Sciatic nerve (tissue), 2 donors: ENCODE results near the gene CHRM2. TPM values are rescaled to one million over a fixed set of nuclear protein-coding genes. Genes with fewer than 3 reads are reported as not detected.

Experiments
- ATAC-seq: fragments of 200-7000 bp; cut with Tn5 transposase; one replicate; pipeline ENCODE4 v1.9.1; 2020; ENCODE audit warnings: mild to moderate bottlenecking, moderate library complexity
- DNase-seq: peaks from one replicate; pipeline ENCODE4 v3.0.0-alpha.2; 2020; ENCODE audit warnings: low spot score
- intact Hi-C: fragments of 100-400 bp; cut with DNase I; formaldehyde crosslinking; loops from one replicate; pipeline ENCODE4 v1.14.2; 2022
- total RNA-seq: library from RNA; stranded (reverse); fragmentation: NEBNext Ultra II Directional; extraction: Animal tissue kit (Norgen Biotek cat#: 25700); gene quantifications from one replicate; pipeline ENCODE4 v1.2.1, GENCODE V29; 2021
- donor health status: DM: no; HTN: no; CAD: no.
- donor health status: DM: no; HTN: no; CAD: no.

CHRM2 gene
- total RNA-seq, 1 donor from 2014 or later = not detected

DNA sequence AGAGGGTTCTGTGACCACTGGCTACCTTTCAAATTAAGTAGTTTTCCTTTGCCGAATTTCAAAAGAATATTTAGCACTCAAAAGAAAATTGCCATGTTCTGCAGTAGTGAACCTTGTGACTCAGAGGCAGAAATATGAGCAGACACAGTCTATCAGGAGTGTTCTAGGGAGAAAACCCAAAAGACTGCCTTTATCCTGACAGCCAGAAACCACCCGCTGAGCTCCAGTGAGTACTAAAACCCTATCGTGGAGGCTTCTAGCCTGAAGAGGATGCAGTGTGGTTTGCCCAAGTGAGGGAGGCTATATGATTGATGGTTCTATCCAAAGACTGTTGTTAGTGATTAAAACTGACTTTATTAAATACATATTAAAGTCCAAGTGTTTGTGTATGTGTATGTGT is 21.9 kb downstream of the CHRM2 start:
- intact Hi-C loops = no loop called here
- DNase-seq (no peak), ATAC-seq (no peak)

DNA sequence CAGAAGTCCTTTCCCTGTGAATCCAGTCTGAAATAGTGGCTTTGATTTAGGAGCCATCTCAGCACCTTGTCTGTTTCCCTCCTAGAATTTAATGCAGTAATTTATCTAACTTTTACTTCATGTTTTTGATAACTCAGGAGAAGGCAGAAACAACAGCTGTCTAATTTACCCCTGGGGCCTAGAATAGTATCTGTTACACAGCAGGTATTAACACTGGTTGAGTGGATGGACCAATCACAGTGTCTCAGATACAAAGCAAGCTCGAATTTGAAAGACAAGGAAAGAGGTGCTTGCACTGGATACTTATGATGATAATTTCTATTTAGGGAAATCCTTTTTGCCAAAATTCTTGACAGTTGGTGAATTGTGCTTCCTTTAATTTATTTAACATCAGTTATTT is 23.4 kb downstream of the CHRM2 start:
- ATAC-seq (no peak), DNase-seq (no peak)
- intact Hi-C loops = no loop called here

DNA sequence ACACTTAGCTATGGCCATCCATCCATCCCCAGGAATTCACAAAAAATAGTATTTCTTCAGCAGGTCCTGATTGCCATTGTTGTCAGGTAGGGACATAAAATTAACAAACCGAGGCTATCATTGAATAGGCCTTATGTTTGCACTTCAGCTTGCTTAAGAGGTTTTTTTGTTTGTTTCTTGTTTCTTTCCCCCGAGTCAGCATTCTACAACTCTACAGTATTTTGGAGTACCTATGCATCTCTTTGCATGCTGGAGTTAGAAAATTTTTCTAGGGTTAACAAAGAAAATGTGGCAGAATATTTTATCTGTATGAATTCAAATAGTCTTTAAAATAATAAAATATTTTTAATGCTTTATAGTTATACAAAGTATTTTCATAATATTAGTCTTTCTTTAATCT is 26.3 kb downstream of the CHRM2 start:
- intact Hi-C loops = no loop called here
- DNase-seq = no peak
- ATAC-seq = no peak

DNA sequence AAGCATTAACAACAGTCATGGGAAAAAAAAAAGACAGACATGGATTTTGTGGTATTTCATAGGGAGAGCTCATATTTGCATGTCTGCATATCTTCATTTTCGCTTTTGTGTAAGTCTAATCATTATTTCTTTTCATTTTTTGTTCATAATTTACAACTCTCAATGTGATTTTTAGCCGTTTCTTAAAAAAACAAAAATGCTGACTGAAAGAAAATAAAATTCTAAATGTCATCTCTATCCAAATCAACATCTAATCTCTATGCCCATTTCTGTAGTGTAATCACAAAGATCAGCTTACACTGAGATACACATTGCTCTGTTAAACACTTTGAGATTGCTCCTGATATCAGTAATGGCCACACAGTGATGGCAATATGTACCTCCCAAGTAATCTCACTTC is 29.2 kb downstream of the CHRM2 start:
- DNase-seq = no peak
- intact Hi-C loops = no loop called here
- no peak for ATAC-seq

DNA sequence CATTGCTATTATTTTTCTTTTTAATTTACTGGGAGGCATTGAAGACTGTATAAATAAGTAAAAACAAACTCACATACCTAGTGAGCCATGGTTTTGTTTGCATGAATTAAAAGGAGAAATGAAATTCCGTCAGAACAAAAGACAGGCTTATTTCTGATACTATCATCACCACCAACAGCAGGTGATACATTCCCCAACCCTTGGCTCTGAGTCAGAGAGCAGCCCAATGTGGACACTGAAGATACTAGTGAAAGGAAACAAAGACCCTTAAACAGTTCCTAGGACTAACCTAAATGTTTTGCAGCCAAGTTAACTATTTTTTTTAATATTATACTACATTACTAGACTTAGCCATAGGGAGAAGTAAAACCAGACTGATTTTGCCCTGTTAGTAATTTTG is 31.6 kb downstream of the CHRM2 start:
- intact Hi-C loops = no loop called here
- DNase-seq (no peak), ATAC-seq (no peak)

DNA sequence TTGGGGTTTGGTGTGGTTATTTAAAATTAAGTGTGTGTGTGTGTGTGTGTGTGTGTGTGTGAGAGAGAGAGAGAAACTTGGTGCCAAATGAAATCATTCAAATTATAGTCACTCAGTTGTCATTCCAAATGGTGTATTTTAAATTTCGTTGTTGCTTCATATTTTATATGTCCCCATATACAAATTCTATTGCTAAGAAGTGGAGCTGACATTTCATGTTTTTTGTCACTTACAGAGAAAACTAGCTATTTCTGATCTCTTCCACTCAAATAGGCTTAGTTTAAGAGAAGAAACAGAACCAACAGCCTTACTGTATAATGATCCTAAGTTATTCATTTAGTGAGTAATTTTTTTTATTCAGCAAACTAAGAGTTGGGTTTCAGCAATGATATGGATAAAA is 42.3 kb downstream of the CHRM2 start:
- DNase-seq (no peak), ATAC-seq (no peak)
- intact Hi-C loops = no loop called here

DNA sequence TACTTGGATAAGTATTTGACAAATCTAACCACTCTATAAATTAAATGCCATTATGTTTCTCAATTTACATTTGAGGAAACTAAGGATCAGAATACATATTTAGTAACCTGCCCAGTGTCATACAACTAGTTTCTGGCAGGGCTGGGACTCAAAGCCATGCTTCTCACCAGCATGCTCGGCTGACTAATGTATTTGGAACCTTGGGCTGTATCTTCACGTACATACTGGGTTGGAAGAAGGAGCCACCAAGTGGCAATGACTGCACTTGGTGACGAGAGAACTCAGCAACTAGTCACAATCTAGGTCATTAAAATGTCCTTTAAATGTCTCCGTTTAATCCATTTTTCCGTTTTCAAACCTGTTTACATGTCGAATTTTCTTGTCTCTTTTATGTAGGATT is 42.9 kb downstream of the CHRM2 start:
- intact Hi-C loops = no loop called here
- DNase-seq = no peak

DNA sequence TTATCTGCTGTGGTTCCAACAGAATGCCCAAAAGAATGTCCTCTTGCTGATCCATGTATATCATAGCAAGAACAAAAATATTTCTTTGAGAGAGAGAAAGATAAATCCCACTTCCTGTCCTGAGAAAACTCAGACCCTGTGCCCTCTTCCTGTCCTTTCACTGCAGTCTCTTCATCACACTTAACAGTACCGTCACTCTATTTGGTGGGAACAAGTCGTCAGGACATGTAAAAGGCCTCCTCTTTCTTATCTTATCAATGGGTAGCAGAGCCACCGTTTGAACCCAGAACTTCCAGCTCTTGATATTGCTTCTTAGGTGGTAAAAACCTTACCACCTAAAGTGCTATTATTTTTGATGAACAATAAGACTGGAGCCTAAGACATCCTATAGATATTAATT is 43.9 kb downstream of the CHRM2 start:
- intact Hi-C loops = no loop called here
- no peak for ATAC-seq
- no peak for DNase-seq

More for the DNA sequence above, 42.9 kb downstream of the CHRM2 start:
- no peak for ATAC-seq

DNA sequence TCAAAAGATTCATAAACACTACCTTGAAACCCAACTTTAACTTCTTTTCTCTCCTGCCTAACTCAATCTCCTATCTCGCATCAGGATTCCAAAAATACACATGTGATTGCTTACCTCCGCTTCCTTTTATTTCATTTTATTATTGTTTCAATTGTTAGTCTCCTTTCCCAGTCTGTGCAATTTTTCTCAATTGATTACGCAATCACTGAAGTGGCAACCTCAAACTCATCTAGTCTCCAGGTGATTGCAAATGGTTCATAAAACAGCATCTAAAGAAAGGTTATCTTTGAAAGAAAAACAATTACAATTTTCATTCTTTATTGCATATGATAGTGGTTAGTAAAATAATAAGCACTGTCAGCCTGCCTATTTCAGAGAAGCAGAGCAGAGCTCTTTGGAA is 45.6 kb downstream of the CHRM2 start:
- ATAC-seq (no peak), DNase-seq (no peak)
- intact Hi-C loops = no loop called here

DNA sequence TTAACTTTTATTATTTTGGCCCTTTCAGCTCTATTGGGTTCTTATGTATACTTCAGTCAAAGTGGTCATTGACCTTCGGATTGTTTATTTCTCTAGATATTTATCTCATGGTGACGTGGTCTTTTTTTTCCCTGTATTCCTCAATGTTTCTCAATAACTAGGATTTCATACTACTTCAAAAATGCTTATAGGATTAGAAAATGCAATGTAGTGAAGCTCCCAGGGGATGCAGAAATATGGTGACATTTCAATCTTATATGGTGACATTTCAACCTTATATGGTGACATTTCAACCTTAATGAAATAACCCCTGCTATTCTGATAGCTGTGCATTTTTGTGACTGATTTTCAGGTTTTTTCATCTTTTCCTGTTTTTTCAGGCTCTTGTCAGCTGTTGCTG is 51.4 kb downstream of the CHRM2 start:
- ATAC-seq (no peak), DNase-seq (no peak)
- intact Hi-C loops = no loop called here

DNA sequence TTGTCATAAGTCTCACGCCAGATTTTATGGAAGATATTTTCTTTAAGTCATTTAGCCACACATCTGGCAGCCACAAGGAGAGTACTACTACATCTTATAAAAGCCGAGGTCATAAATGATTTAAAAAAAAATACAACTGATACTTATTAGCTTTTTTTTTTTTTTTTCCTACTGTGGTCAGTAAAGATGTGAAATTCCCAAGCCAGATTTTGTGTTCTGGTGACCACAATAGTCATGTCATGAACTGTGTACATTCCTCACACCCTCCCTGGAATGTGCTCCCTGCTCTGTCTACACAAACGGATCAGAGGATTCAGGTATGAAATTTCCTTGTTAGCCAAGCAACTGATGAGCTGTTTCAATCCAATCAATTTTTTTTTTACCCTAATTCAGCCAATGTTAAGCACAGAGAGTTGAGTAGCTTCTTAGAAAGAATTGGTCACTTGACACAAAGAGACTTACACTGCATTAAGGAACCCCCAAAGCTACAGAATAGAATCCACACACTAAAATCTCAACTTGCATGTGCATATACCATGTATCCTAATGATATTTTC is 54.7 kb downstream of the CHRM2 start:
- no peak for ATAC-seq
- no peak for DNase-seq
- intact Hi-C loops = no loop called here

DNA sequence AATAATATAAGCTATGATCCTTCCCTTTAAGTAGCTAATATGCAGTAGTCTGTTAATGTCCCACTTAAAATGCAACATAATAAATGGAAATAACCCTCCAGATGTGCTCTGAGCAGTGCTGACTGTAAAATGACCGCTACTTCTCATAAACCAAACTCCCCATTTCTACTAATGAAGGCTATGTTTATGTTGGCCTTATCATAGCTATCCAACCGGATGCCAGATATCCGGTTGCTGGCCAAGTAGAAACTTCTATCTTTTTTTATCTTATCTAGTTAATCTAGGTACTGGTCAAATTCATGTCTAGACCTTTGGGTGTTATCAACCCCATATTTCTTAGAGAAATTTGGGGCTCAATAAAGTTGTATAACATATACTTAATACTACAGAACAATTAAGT is 56.6 kb downstream of the CHRM2 start:
- intact Hi-C loops = no loop called here
- ATAC-seq = no peak
- DNase-seq = no peak

DNA sequence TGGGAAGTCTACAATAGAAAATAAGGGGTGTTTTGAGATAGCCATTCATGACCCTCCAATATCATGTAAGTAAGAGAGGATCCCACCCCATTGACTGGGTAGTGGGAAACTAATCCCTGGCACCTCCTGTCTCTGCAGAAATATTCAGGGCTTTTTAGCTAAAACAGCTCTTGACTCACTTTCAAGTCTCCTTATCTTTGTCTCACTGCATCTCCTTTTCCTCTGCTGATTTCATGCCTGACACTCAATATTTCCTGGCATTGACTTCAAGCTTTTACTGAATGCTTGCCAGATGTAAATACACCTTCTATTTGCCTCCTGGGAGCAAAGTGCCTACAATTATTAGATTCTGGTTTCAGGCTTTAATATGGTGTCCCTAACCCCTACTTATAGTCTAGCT is 57.1 kb downstream of the CHRM2 start:
- intact Hi-C loops = no loop called here
- ATAC-seq (no peak), DNase-seq (no peak)

DNA sequence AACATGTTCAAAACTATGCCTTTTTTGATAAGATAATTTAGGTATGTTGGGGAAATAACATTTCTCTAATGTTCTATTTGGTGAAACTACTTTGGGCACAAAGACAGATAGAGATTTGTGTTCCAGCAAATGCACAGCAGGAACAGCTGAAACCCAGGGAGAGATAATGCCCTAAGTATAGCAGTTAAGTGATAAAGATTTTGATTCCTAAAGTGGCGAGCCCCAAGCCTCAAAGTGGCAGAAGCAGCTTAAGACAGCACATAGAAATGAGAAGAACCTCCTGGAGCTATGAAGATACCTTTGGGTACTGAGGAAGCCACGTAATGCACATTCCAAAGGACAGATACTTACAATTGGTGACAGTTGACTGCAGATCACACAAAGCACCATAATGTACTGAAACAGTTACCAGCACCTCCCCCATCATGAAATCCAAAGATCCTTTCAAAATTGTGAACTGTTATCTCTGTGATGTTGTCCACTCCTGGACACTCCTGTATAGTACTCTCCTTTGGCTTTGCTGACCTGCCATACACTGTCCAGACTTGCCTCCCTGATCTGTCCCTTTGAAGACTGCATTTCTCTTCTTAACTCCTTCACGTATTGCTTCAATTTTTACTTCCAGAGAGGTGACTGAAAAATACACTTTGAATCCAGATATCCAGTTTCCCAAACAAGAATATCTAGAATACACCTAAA is 62.9 kb downstream of the CHRM2 start:
- DNase-seq (no peak), ATAC-seq (no peak)
- intact Hi-C loops = no loop called here

DNA sequence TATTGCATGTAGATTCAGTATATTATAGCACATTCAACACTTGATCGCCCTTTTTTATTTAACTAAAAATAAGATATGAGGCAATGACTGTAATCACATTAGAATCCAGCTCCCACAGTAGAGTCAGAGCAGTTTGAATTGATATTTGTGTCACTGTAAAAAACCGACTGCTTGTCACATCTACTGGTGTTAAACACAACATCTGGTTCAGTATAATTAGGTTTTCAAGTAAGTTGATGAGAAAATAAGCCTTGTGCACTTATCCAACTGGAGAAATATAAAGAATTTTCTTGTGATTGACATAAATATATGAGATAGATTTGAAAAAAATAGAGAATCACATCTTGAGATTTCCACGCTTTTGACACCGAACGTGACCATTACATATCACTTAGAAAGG is 69.0 kb downstream of the CHRM2 start:
- DNase-seq (no peak), ATAC-seq (no peak)
- intact Hi-C loops = no loop called here

DNA sequence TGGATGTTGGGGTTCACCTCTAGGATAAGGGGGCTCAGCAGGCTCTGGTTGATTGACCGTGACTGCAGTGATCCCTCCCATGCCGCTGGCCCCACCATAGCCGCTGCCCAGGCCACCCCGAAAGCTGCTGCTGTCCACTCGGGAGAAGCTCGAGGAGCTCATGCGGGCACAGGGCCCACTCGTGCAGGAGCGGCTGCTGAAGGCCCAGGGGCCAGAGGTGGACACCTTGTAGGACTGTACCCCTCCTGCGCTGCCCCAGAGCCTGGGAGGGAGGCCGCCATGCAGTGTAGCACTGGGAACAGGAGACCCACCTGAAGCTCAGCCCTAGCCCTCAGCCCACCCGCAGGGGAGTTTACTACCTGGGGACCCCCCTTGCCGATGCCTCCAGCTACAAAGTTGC is 70.0 kb downstream of the CHRM2 start:
- DNase-seq (no peak), ATAC-seq (no peak)
- intact Hi-C loops = no loop called here

DNA sequence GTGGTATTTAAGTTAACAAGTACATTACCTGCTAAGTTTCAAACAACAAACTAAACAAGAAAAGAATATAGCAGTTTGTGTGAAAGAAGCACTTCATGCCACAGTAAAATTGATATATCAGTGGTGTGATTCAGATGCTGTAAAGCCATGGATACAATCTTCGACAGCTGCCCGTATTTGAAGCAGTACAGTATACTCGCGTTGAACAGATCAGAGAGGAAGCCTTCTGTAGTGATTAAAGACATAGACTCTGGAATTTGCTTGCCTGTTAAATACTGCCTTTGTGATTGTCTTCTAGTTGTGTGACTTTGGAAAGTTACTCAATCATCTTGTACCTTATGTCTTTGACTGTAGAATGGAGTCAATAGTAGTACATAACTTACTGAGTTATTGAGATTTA is 71.7 kb downstream of the CHRM2 start:
- ATAC-seq (no peak), DNase-seq (no peak)
- intact Hi-C loops = no loop called here

DNA sequence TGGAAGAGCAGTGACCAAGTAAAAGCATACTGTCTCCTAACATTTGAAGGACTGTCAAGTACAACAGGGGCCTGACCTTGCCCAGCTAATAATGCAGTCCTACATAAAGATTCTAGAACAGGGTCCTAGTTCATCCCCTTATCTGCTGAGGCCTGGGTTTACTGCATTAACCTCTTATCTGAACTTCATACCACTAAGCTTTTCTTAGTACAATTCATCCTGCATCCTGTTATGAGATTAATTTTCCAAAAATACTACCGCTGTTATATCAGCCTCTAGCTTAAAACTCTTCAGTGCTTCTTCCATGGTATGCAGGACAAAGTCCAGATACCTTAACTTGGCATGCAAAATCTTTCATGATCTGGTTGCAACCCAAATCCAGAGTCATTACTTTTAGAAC is 72.5 kb downstream of the CHRM2 start:
- ATAC-seq (no peak), DNase-seq (no peak)
- intact Hi-C loops = no loop called here

DNA sequence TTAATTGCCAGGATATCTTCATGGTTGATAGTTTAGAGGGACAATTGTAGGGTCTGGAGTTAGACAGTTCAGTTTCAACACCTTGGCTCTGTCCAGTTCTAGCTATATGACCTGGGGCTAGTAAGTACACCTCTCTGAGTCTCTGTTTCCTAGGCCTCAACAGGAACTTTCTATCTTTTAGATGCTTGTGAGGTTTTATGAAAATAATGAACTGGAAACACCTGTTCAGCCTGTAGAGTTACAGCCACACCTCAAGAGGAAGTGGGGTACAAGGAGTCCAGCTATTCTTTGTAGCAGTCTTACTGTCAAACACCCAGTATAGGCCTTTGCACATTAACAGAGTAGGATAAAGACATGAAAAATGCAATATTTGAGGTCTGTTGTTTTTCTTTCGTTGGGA is 73.4 kb downstream of the CHRM2 start:
- no peak for DNase-seq
- no peak for ATAC-seq
- intact Hi-C loops = no loop called here

DNA sequence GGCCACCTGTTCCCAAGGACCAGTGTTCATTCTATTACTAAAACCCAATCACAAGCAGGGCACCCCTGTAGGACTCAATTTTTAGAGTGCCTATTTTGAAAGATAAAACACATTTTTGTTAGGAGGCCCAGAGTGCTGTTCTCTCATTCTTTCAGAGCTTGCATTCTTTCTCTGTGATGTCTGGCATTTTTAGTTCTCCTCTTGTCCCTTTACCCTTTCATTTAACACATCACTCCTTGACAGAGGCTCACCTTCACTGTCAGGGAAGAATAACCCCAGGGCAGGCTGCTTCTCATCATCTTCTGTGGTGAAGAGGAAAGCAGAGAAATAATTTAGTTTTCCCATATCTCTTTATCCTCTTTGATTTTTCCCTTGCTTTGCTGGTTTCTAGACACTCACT is 73.9 kb downstream of the CHRM2 start:
- no peak for ATAC-seq
- intact Hi-C loops = no loop called here
- DNase-seq = no peak

DNA sequence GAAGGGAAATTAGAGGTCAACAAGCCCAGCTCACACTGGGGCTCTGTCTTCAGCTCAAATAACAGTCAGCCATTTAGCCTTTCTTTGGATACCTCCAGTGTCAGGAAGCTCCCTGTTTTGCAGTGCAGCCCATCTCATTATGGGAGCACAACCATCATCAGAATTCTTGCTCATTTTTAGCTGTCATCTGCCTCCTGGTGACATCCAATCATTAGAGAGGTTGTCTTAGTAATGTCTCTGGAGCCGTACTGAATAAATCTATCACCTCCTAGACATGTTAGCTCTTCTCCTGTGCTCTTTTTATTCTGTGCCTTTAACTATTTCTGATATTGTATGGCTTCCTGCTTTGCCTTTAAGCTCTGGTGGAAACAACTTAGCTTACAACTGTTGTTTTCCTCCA is 74.5 kb downstream of the CHRM2 start:
- ATAC-seq (no peak), DNase-seq (no peak)
- intact Hi-C loops = no loop called here
